AG08396 (cell line): ENCODE data around the gene FKBP1A.

ENCODE experiments used
- DNase-seq: peaks from one replicate; pipeline ENCODE4 v3.0.0; 2012; ENCODE audit warnings: low spot score, mixed read lengths

The FKBP1A gene

DNA sequence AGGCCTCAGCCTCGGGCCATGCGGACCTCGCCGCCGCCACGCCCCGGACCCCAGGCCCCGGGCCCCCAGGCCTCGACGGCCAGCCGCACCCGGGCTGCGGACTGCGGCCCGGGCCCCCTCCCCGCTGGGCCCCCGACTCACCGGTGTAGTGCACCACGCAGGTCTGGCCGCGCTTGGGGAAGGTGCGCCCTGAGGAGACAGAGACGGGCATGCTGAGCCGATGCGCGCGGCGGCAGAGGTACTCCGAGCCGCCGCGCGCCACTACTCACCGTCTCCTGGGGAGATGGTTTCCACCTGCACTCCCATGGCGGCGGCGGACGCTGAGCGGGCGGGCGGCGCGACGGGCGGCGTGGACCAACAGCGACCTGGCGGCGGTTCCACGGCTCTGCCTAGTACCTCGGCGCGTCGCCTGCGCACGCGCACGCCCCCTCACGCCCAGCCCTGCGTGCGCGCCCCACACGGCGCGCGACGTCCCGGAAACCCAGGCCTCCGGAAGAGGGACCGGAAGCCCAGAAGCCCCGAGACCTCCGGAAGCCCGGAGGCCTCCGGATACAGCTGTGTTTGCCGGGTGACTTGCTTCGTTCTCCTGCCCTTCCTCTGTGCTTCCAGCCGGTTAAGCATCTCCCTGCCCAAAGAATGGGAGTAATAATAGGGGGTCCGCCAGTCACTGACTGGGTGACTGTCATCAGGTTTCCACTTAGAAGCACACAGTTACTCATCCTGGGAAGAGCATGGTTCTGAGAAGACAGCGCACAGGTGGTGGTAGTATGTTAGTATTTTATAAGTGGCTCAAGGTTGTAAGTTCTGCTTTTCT lies at the start of gene FKBP1A:
Gene FKBP1A (minus strand): TSS at position 362 of the 814 bp plus-strand sequence. CDS start 56 bp downstream, at position 306.
- DNase-seq = peak; percentile 94

DNA sequence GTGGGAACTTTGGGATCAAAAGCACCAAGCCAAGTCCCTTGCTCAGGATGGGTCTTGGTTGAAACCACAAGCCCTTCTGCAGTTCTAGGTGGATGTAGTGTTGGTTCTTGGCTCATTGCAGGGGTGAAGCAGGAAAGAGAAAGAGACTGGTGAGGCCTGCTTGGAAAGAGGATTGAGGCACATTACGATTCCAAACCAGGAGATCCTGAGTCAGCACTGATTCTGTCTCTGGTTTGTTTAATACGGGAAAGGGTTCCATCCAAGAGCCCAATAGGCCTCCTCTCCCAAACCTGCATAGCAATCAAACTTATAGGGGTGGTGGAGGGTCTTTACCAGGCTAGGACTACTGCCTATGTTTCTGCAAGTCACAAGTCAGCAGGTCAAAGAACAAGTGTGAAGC lies 49.5 kb upstream of the FKBP1A start:
- DNase-seq = no peak

DNA sequence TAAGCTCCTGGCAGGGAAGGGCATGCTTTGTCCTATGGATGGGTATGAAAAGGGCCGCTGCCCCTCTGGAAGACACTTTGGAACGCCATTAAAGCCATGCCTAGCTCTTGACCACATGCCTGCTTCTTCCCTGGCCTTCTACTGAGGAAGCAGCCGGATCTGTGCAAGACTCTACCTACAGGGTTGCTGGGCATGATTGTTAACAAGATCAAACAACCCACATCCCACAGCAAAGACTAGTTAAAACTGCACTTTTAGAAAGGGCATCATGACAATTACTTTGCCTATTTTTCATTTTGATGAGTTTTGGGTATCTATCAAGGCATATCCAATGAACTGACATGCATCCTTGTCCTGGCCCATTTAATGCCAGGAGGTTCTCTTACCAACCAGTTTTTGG lies 48.3 kb upstream of the FKBP1A start:
- no peak for DNase-seq

DNA sequence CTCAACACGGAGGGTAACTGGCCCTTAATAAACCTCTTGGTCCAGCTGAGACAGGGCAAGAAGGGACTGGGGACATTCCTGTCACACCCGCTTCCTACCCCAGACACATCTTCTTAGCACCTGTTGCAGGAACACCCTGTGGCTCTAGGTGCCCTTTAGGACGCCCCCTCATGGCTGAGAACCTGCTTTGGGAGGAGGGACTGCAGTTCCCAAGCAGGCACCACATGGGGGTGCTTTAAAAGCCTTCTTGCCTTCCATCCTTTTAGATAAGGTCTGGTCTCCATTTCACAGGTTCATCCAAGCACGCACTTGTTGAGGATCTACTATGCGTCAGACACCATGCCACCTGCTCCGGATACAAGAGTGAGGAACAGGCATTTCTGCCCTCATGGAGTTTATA lies 47.2 kb upstream of the FKBP1A start:
- no peak for DNase-seq

DNA sequence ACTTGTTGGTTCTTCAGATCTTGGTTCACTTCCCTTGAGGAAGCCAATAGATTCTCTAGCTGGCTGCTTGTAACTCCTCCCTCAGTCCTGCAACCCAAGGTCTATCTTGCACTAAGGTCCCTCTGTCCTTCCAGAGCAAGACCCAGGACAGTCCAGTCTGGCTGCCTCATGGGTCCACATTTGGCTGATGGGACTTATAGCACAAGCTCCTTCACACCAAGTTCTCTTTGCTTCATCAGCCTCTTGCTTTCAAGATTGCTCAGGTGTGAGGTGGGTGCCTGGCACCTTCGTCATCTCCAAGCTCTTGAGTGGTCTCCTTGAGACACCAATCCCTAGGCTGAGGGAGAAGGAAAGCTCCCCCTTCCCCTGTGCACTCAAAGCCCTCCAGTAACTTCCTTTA lies 45.5 kb upstream of the FKBP1A start:
- no peak for DNase-seq

DNA sequence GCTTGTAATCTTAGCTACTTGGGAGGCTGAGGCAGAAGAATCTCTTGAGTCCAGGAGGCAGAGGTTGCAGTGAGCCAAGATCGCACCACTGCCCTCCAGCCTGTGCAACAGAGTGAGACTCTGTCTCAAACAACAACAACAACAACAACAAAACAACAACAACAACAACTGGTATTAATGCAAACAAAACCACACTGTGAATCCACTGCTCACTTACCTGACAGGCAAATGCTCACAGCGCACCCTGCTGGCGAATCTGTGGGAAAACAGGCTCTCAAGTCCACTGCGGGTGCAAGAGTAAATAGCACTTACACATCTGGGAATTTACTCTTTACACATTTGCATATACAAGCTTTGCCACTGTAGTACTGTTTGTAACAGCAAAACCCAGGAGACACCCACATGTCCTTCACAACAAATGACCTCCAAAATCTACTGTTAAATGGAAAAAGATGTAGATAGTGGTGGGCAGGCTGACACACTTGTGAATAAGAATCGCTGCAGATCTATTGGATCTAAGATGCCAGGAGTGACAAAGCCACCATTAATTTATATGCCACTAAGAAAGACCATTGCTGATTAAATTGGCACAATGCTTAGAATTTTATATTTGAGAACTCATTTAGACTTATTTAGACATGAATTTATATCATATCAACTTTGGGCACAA lies 44.5 kb upstream of the FKBP1A start:
- DNase-seq = peak; percentile 66

DNA sequence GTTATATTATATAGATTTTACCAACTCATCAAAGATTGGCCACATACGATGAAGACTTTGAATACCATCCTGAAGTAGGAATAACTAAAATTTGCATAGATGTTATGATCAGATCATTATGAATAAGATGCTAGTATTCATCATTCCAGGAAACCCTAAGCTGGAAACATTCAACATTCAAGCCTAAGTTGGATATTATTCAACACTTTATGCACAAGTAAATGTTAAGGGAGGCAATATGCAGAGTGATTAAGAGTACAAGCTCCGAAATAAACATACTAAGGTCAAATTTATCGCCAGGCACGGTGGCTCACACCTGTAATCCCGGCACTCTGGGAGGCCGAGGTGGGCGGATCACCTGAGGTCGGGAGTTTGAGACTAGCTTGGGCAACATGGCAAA lies 43.4 kb upstream of the FKBP1A start:
- DNase-seq = no peak

DNA sequence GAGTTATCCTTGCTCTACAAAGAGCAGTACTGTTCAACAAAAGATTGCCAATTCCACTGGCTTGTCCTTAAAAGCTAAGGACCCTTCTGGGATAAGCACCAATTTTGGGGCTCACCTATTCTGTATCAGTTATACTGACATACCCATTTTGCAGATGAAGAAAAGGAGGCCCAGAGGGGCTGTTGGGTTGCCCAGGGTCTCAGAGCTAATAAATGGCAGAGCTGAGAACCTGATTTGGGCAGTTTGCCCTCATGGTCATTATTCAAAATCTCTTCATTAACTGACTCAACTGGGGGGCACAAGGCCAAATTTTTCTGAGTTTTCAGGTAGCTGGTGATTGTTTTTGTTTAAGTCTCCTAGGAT lies 42.5 kb upstream of the FKBP1A start:
- DNase-seq = no peak

DNA sequence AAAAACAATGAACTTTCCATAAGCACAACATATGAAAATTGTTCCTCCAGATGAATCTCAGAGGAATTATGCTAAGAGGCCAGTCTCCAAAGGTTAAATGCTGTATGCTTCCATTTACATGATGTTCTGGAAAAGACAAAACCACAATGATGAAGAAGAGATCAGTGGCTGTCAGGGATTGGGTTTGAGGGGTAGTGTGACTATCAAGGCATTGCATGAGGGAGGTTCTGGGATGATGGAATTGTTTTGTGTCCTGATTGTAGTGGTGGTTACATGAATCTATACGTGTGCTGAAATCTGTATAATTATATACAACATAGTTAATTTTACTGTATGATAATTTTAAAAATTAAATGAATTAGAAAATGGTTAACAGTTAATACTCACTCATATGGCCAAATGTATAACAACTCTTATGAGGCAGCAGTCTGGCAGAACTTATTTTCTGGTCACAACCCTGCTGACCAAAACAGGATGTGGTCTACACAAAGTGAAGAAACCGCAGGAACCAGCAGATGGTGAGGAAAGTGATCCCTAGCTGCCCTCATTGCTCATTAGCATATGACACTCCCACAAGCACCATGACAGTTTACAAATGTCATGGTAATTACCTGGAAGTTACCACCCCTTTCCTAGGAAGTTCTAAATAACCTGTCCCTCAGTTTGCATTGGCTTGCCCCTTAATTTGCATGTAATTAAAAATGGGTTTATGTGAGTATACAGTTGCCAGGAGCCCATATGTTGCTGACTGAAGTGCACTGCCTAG lies 41.9 kb upstream of the FKBP1A start:
- peak; percentile 52 for DNase-seq

DNA sequence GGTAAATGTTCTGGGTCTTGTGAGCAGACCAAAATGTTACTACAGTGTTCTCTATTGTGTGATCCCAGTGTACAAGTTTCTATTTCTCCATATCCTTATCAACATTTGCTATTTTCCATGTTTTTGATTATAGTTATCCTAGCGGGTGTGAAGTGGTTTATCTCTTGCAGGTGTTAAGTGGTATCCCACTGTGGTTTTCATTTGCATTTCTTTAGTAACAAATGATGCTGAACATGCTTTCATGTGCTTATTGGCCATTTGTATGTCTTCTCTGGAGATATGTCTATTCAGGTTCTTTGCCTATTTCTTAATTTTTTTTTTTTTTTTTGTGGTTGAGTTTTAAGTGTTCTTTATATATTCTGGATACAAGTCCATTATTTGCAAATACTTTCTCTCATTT lies 38.3 kb upstream of the FKBP1A start:
- no peak for DNase-seq

DNA sequence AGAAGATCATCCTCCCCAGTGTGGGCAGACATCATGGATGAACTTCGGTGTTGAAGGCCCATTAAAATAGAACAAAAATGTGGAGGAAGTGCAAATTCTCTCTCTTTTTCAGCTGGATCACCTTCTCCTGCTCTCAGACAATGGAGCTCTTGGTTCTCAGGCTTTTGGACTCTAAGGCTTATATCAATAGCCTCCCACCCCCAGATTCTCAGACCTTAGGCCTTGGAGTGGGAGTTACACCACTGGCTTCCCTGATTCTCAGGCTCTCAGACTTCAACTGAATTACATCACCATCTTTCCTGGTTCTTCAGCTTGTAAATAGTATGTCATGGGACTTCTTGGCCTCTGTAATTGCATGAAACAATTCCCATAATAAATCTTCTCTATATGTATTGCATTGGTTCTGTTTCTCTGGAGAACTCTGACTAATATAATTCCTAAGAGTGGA lies 37.2 kb upstream of the FKBP1A start:
- no peak for DNase-seq

DNA sequence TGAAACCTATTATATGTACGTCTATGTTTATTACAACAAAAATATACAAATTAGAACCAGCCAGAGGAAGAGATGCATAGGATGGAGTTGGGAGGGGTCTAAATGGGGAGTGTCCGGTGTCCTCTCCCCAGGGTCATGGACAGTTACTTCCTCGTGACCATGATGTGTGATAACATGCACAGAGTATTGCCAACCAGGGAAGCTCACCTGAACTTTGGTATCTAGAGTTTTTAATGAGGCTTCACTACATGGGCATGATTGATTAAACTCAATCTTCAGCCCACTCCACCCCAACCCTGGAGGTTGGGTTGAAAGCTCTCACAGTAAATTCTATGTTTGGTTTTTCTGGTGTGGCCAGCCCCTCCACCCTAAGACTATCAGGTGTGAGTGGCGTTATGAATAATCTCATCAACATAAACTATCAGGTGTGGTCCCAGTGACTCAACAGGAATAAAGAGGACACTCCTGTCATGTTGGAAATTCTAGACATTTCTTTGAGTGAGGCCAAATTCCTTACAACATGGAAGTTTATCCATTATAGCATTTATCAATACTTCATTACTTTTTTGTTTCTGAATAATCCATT lies 36.4 kb upstream of the FKBP1A start:
- DNase-seq = no peak

DNA sequence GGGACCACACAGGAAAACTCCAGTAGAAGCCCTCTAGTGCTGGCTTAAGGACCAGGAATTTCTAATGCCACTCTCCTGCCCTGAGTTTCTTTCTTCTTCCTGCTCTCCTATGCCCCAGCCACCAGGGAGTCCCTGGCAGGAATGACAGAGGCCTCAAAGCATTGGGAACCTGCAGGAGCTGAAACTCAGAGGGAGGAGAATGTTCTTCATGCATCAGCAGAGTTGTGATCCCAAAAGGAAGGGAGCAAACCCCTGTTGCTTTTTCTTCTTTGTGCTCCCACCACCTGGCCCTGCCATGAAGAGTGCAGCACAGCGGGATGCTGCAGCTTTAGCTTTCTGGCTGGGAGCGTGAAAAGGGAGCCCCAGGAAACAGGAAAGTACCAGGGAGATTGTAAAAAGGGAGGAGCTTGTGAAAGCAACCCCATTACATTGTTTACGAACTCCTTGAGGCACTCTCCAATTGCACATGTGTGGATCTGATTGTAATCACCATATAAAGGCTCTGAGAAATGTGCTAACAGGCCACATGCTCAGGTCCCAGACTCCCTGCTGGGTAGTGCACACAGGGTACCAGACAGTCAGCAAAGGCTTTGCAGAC lies 34.7 kb upstream of the FKBP1A start:
- DNase-seq = no peak

DNA sequence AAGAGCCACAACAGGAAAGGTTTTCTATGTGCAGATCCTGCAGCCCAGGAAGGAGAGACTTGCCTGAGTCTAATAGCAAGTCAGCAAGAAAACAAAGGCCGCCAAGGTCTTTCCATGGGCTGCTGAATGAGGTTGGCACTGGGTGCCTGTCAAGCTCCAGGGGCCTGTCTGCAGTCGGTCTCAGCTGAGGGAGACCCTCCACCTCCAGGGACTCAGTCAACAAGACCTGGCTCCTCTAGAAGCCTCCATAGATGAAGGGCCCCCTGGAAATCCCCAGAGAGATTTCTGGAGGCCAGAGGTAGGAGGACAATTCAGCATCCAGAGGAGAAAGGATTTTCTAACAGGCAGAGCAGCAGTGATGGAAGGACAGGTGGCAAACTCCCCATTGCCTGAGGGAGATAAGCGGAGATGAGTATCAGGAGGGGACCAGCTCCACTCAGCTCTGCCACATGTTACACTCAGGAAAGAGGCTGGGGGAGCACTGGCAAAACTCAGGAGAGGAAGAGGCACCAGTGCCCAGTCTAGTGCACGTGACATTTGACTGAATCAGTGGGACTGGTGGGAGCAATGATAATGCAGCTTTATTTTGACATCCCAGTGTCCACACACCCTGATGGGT lies 33.5 kb upstream of the FKBP1A start:
- DNase-seq = no peak

DNA sequence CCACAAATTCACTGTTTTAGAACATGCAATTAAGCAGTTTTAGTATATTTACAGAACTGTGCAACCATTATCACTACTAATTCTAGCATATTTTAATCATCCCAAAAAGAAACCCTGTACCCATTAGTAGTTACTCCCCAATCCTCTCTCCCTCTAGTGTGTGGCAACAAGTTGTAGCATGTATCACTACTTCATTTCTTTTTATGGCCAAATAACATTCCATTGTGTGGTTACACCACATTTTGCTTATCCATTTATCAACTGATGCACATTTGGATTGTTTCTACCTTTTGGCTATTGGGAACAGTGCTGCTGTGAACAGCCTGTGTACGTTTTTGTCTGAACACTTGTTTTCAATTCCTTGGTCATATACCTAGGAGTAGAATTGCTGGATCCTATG lies 31.5 kb upstream of the FKBP1A start:
- DNase-seq = no peak

DNA sequence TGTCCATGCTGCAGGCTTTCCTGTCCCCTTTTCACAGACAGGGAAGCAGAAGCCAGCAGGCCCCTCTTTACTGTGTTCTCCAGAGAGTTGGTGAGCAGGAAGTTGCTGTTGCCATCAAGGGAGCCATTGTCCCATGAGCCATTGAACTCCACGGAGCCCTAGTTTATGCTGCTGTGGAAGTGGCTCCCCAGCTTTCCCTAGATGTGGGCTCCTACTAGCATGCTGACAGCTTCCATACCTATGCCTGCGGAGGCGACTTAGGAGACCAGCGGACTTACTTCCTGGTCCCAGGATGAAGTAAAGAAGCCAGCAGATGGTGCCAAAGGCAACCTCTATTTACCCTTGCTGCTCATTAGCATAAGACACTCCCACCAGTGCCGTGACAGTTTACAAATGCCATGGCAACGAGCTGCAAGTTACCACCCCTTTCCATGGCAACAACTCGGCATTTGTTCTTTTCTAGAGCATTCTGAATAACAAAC lies 30.8 kb upstream of the FKBP1A start:
- no peak for DNase-seq

DNA sequence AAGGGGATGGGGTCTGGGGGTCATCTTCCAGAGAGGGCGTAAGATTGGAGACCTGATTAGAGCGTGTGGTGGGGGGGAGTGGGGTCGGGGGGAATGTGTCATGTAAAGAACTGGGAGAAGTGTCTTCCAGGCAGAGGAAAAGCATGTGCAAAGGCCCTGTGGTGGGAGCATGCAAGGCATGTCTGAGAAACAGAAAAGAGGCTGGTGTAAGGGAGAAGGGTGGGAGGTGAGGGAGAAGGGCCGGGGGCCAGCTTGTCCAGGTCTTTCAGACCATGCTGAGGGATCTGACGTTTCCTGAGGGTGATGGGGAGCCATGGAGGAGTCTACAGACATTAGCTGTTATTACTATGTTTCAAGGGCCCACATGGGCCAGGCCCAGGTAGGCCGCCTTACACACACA lies 30.4 kb upstream of the FKBP1A start:
- no peak for DNase-seq

DNA sequence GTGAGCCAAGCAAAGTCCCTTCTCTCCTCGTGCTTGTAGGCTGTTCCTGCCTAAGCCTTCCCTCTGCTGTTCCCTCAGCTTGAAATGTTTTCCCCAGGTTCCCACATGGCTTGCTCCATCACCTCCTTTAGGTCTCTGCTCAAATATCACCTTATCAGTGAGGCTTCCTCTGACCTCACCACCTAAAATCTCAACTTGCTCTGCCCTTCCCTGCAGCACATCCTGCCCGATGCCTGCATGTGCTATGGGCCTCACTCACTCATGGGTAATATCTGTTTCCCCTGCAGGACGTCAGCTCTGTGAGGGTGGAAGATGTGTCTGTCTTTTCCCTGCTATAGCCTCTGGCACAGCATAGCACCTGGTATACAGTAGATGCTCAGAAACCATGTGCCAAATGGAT lies 29.9 kb upstream of the FKBP1A start:
- DNase-seq = no peak

DNA sequence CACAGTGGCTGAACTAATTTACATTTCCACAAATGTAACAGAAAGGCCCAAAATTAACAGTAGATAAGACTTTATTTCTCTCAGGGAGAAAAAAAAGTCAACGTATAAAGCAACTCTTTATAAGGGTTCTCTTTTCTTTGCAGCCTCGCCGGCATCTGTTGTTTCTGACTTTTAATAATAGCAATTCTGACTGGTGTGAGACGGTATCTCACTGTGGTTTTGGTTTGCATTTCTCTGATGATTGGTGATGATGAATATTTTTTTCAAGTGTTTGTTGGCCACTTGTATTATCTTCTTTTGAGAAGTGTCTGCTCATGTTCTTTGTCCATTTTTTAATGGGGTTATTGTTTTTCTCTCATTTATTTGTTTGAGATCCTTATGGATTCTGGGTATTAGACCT lies 27.2 kb upstream of the FKBP1A start:
- no peak for DNase-seq

DNA sequence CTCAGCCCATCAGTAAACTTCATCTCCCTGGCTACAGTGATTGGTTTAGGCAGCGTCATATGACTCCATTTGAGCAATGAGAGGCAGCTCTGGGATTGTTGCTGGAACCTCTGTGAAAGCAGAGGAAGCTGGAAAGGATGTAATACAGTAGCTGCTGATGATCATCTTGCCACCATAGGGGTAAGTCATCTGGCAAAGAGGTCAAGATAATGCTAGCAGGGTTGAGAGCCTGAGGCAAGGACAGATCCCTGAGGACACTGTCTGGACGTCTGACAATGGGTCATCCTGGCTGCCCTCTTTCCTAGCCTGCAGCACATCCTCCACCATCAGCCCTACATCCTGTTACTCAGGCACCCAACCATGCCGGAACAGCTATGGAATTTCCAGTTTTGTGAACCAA lies 25.5 kb upstream of the FKBP1A start:
- no peak for DNase-seq

DNA sequence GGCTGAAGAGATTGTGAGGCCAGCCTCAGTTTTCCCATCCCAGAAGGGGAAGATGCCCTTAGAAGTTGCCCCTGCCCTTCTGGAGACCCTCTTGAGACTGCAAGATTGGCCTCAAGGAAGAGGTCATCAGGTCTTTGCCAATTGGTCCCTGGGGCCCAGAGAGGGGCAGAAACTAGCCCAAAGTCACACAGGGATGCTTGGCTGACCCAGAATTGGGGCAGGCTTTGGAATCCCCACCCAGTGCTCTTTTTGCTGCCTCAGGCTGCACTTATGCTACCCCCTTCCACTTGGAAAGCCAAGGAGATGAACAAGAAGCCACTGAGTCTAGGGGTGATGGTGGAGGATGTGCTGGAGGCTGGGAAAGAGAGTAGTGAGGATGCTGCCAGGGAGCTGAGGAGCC lies 24.9 kb upstream of the FKBP1A start:
- DNase-seq = no peak

DNA sequence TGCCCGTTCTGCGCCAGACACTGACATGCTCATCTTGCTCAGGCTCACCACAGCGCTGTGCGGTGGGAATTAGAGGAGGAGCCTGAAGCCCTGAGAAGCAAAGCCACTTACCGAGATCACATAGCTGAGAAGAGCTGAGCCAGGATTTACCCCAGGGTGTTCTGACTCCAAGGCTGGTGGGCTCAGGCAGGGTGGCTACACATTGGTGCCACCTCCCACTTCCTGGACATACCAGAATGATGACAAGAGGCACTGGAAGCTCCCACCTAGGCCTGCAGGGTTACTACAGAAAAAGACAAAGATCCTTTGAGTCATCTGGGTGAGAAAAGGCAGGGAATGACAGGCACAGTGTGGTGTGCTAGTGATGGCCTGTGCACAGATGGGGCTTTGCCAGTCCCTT lies 24.4 kb upstream of the FKBP1A start:
- DNase-seq = no peak
